Endothelial cell of hepatic sinusoid (primary cell): ENCODE measurements around the gene LAMB3.

Source experiments
- in situ Hi-C: cut with HindIII; loops from 2 replicates; pipeline ENCODE4 v1.10.0; 2017; ENCODE audit warnings: low sequenced_read_pairs

Gene LAMB3

GRCh38 chr1:209619696-209620486, 32.3 kb downstream of the LAMB3 start:
- in situ Hi-C loops: no loop called here

GRCh38 chr1:209618756-209619420, 33.3 kb downstream of the LAMB3 start:
- in situ Hi-C loops: no loop called here

- in situ Hi-C loops: no loop called here
Observed at GRCh38 chr1:209618291-209618690, 33.9 kb downstream of the LAMB3 start.

GRCh38 chr1:209617755-209618154, 34.5 kb downstream of the LAMB3 start:
- in situ Hi-C loops: no loop called here

- in situ Hi-C loops: no loop called here
Observed at GRCh38 chr1:209617047-209617673, 35.1 kb downstream of the LAMB3 start.

GRCh38 chr1:209616366-209617046, 35.7 kb downstream of the LAMB3 start:
- in situ Hi-C loops: no loop called here

- in situ Hi-C loops: no loop called here
Observed at GRCh38 chr1:209614906-209615305, 37.3 kb downstream of the LAMB3 start.

GRCh38 chr1:209614151-209614420, 38.1 kb downstream of the LAMB3 start:
- in situ Hi-C loops: no loop called here

GRCh38 chr1:209613400-209614150, 38.6 kb downstream of the LAMB3 start:
- in situ Hi-C loops: no loop called here

GRCh38 chr1:209612646-209613399, 39.4 kb downstream of the LAMB3 start:
- in situ Hi-C loops: no loop called here

GRCh38 chr1:209611771-209612570, 40.3 kb downstream of the LAMB3 start:
- in situ Hi-C loops: no loop called here

GRCh38 chr1:209610631-209610905, 41.7 kb downstream of the LAMB3 start:
- in situ Hi-C loops: no loop called here

GRCh38 chr1:209609791-209610630, 42.2 kb downstream of the LAMB3 start:
- in situ Hi-C loops: no loop called here

- in situ Hi-C loops: no loop called here
Observed at GRCh38 chr1:209609041-209609790, 43.0 kb downstream of the LAMB3 start.

- in situ Hi-C loops: no loop called here
Observed at GRCh38 chr1:209607795-209608178, 44.4 kb downstream of the LAMB3 start.

GRCh38 chr1:209607102-209607794, 45.0 kb downstream of the LAMB3 start:
- in situ Hi-C loops: no loop called here

- in situ Hi-C loops: no loop called here
Observed at GRCh38 chr1:209603877-209604276, 48.3 kb downstream of the LAMB3 start.
